Measurements from ENCODE around the gene ACACA.

DNA sequence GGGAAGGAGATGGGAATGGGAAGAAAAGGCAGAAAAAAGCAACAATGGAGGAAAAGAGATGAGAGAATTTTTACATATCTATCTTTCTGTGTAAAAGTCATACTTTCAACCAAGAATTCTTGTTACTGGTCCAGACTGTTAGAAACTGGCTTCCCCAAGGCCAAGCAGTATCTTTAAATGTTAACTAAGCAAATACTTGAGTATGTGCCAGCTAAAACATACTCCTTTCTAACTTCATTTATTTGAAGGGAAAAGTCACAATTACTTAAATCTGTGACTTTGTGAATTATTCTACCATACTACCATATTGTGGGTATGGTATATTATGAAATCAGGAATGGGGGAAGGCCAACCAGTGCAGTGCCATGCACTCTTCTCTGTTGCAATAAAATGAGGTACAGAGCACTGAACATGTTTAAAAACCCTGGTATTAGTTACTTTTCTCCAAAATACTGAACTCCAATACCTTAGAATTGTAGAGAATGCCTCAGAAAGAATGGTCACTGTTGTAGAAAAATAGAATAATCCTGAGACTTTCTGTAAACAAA, 123.1 kb downstream of the ACACA start:
- TF ChIP-seq, protein P1, sequence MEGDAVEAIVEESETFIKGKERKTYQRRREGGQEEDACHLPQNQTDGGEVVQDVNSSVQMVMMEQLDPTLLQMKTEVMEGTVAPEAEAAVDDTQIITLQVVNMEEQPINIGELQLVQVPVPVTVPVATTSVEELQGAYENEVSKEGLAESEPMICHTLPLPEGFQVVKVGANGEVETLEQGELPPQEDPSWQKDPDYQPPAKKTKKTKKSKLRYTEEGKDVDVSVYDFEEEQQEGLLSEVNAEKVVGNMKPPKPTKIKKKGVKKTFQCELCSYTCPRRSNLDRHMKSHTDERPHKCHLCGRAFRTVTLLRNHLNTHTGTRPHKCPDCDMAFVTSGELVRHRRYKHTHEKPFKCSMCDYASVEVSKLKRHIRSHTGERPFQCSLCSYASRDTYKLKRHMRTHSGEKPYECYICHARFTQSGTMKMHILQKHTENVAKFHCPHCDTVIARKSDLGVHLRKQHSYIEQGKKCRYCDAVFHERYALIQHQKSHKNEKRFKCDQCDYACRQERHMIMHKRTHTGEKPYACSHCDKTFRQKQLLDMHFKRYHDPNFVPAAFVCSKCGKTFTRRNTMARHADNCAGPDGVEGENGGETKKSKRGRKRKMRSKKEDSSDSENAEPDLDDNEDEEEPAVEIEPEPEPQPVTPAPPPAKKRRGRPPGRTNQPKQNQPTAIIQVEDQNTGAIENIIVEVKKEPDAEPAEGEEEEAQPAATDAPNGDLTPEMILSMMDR (conservative IDR thresholded peaks at IDR 0.05 in 1 of 2, IDR thresholded peaks at IDR 0.05 in 1 of 2; ENCODE audit: low read depth in 1 of 2, low read length in 2 of 2): no peak
- no peak for TF ChIP-seq EZH2 (IDR thresholded peaks at IDR 0.05; ENCODE audit: low read length, missing control alignments)

Data from fibroblast of lung (primary cell).